Measurements from ENCODE around the gene CMTM2. TPM values are rescaled to one million over a fixed set of nuclear protein-coding genes. Genes with fewer than 3 reads are reported as not detected.
"Not testable (repeated sequence)": the region's sequence is repeated elsewhere in the genome, so short reads cannot be mapped to it uniquely, and the experiment has no call there.

The CMTM2 gene
- total RNA-seq, 1 donor from 2014 or later = 0.30 TPM

- no peak for DNase-seq (ENCODE audit: low spot score)
- Mint-ChIP-seq H3K27me3 (ENCODE audit: low read depth) (no peaks in the 10 kb centered on the region), H3K4me3 (ENCODE audit: low read depth) (no peak overlapping the region), H3K36me3 (ENCODE audit: low read depth) (peaks cover 1% of the 10 kb centered on the region), H3K27ac (no peak overlapping the region), H3K4me1 (ENCODE audit: low read depth) (peaks cover 3% of the 10 kb centered on the region), H3K9me3 (no peaks in the 10 kb centered on the region)
- intact Hi-C loops (cut with micrococcal nuclease) = no loop called here
Measured at GRCh38 chr16:66619534-66620428, 40.5 kb downstream of the CMTM2 start.

- DNase-seq (ENCODE audit: low spot score) = no peak
- Mint-ChIP-seq H3K36me3 (ENCODE audit: low read depth) (no peaks in the 10 kb centered on the region), H3K27me3 (ENCODE audit: low read depth) (no peaks in the 10 kb centered on the region), H3K9me3 (no peaks in the 10 kb centered on the region), H3K4me3 (ENCODE audit: low read depth) (no peak overlapping the region), H3K27ac (no peak overlapping the region), H3K4me1 (ENCODE audit: low read depth) (peaks cover 3% of the 10 kb centered on the region)
- intact Hi-C loops (cut with micrococcal nuclease) = no loop called here
Measured at GRCh38 chr16:66620429-66620795, 41.1 kb downstream of the CMTM2 start.

DNA sequence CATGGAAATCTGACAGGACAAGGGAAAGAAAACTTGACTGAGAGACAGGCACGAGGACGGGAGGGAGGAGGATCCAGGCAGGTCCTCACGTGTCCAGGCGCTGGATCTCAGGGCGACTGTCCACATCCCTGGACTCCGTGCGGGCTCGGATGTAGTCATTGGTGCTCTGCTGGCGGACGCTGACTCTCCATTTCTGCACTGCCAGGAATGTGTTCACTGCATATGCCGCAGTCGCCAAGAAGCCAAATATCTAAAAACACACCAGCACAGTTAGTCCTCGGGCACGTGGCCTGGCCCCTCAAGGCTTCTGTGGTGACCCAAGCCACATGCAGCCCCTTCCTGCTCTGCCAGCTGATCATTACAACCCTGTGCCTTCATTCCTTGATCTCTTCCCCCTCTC, 42.7 kb downstream of the CMTM2 start:
- H3K4me1 Mint-ChIP-seq (ENCODE audit: low read depth) = peaks cover 3% of the 10 kb centered on the region
- no peak for DNase-seq (ENCODE audit: low spot score)
- H3K36me3 Mint-ChIP-seq (ENCODE audit: low read depth) = no peaks in the 10 kb centered on the region
- no peaks in the 10 kb centered on the region for H3K9me3 Mint-ChIP-seq
- no peaks in the 10 kb centered on the region for H3K27me3 Mint-ChIP-seq (ENCODE audit: low read depth)
- intact Hi-C loops (cut with micrococcal nuclease) = no loop called here
- H3K4me3 Mint-ChIP-seq (ENCODE audit: low read depth) = no peak overlapping the region
- no peak overlapping the region for H3K27ac Mint-ChIP-seq

- no peaks in the 10 kb centered on the region for H3K36me3 Mint-ChIP-seq (ENCODE audit: low read depth)
- intact Hi-C loops (cut with micrococcal nuclease) = no loop called here
- H3K27me3 Mint-ChIP-seq (ENCODE audit: low read depth) = no peaks in the 10 kb centered on the region
- H3K27ac Mint-ChIP-seq = no peak overlapping the region
- H3K4me1 Mint-ChIP-seq (ENCODE audit: low read depth) = peaks cover 3% of the 10 kb centered on the region
- no peak for DNase-seq (ENCODE audit: low spot score)
- no peak overlapping the region for H3K4me3 Mint-ChIP-seq (ENCODE audit: low read depth)
- no peaks in the 10 kb centered on the region for H3K9me3 Mint-ChIP-seq
Measured at GRCh38 chr16:66622863-66623262, 43.6 kb downstream of the CMTM2 start.

- Mint-ChIP-seq H3K9me3 (no peaks in the 10 kb centered on the region), H3K36me3 (ENCODE audit: low read depth) (no peaks in the 10 kb centered on the region), H3K27ac (no peak overlapping the region), H3K4me3 (ENCODE audit: low read depth) (no peak overlapping the region), H3K4me1 (ENCODE audit: low read depth) (peaks cover 3% of the 10 kb centered on the region), H3K27me3 (ENCODE audit: low read depth) (no peaks in the 10 kb centered on the region)
- DNase-seq (ENCODE audit: low spot score) = no peak
- intact Hi-C loops (cut with micrococcal nuclease) = no loop called here
Measured at GRCh38 chr16:66623755-66624154, 44.5 kb downstream of the CMTM2 start.

DNA sequence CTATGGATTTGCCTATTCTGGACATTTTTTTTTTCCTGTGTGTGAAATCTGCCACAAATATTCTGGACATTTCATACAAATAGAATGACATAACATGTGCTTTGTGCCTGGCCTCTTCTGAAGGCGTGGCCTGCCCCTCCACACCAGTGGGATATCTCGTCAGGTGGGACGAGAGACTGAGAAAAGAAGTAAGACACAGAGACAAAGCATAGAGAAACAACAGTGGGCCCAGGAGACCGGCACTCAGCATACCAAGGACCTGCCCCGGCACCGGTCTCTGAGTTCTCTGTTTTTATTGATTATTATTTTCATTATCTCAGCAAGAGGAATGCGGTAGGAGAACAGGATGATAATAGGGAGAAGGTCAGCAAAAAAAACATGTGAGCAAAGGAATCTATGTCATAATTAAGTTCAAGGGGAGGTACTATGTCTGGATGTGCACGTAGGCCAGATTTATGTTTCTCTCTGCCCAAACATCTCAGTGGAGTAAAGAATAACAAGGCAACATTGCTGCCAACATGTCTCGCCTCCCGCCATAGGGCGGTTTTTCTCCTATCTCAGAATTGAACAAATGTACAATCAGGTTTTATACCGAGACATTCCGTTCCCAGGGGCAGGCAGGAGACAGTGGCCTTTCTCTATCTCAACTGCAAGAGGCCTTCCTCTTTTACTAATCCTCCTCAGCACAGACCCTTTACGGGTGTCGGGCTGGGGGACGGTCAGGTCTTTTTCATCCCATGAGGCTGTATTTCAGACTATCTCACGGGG, 48.5 kb downstream of the CMTM2 start:
- H3K27ac Mint-ChIP-seq; H3K27me3 Mint-ChIP-seq (ENCODE audit: low read depth); H3K9me3 Mint-ChIP-seq; H3K4me3 Mint-ChIP-seq (ENCODE audit: low read depth); H3K4me1 Mint-ChIP-seq (ENCODE audit: low read depth); DNase-seq (ENCODE audit: low spot score); intact Hi-C loops (cut with micrococcal nuclease); H3K36me3 Mint-ChIP-seq (ENCODE audit: low read depth): not testable (repeated sequence)

DNA sequence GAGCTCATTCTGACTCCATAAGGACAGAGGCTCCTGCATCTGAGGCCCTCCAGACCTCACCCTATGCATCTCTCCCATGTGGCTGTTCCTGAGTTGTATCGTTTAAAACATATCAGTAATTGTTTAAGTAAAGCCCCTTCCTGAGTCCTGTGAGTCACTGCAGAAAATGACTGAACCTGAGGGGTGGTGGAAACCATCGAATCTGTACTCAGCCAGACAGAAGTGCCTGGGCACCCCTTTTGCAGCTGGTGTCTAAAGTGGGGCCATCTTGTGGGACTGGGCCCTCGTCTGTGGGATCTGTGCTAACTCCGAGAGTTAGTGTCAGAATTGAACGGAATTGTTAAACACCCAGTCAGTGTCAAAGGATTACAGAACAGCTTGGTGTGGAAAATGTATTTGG, 50.6 kb downstream of the CMTM2 start:
- H3K27ac Mint-ChIP-seq = no peak overlapping the region
- H3K4me1 Mint-ChIP-seq (ENCODE audit: low read depth) = no peaks in the 10 kb centered on the region
- no peak for DNase-seq (ENCODE audit: low spot score)
- no peaks in the 10 kb centered on the region for H3K27me3 Mint-ChIP-seq (ENCODE audit: low read depth)
- H3K4me3 Mint-ChIP-seq (ENCODE audit: low read depth) = no peak overlapping the region
- H3K36me3 Mint-ChIP-seq (ENCODE audit: low read depth) = no peaks in the 10 kb centered on the region
- intact Hi-C loops (cut with micrococcal nuclease) = no loop called here
- H3K9me3 Mint-ChIP-seq = no peaks in the 10 kb centered on the region

- DNase-seq (ENCODE audit: low spot score); intact Hi-C loops (cut with micrococcal nuclease); H3K27me3 Mint-ChIP-seq (ENCODE audit: low read depth); H3K27ac Mint-ChIP-seq; H3K9me3 Mint-ChIP-seq; H3K36me3 Mint-ChIP-seq (ENCODE audit: low read depth); H3K4me1 Mint-ChIP-seq (ENCODE audit: low read depth); H3K4me3 Mint-ChIP-seq (ENCODE audit: low read depth): not testable (repeated sequence)
Measured at GRCh38 chr16:66630561-66631260, 51.4 kb downstream of the CMTM2 start.

DNA sequence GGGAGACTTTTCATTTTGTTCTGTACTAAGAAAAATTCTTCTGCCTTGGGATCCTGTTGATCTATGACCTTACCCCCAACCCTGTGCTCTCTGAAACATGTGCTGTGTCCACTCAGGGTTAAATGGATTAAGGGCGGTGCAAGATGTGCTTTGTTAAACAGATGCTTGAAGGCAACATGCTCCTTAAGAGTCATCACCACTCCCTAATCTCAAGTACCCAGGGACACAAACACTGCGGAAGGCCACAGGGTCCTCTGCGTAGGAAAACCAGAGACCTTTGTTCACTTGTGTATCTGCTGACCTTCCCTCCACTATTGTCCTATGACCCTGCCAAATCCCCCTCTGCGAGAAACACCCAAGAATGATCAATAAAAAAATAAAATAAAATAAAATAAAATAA, 52.3 kb downstream of the CMTM2 start:
- H3K4me3 Mint-ChIP-seq (ENCODE audit: low read depth); H3K36me3 Mint-ChIP-seq (ENCODE audit: low read depth); H3K27ac Mint-ChIP-seq; intact Hi-C loops (cut with micrococcal nuclease); H3K4me1 Mint-ChIP-seq (ENCODE audit: low read depth); H3K9me3 Mint-ChIP-seq; DNase-seq (ENCODE audit: low spot score); H3K27me3 Mint-ChIP-seq (ENCODE audit: low read depth): not testable (repeated sequence)

- H3K27ac Mint-ChIP-seq = no peak overlapping the region
- H3K9me3 Mint-ChIP-seq = no peaks in the 10 kb centered on the region
- H3K36me3 Mint-ChIP-seq (ENCODE audit: low read depth) = no peaks in the 10 kb centered on the region
- DNase-seq (ENCODE audit: low spot score) = no peak
- intact Hi-C loops (cut with micrococcal nuclease) = no loop called here
- H3K27me3 Mint-ChIP-seq (ENCODE audit: low read depth) = peaks cover 3% of the 10 kb centered on the region
- no peak overlapping the region for H3K4me3 Mint-ChIP-seq (ENCODE audit: low read depth)
- no peaks in the 10 kb centered on the region for H3K4me1 Mint-ChIP-seq (ENCODE audit: low read depth)
Measured at GRCh38 chr16:66634527-66635196, 55.4 kb downstream of the CMTM2 start.

DNA sequence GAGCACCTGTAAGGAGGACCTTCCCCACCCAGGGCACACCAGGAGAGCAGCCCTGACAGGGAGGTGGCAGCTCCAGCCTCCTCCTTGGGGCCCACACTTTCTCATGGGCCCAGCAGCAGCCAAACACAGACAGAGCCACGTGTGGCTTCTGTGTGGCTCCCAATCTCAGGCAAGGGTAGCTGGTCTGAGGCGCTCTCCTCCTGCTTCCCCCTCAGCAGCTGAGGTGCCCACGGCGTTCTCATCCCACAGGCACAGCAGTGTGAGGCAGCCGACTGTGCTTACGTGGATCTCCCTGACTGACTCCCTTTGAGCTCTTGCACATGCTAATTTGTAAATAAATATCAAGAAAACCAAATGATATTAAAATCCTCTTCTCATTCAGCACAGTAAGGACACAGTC, 56.1 kb downstream of the CMTM2 start:
- H3K27ac Mint-ChIP-seq = no peak overlapping the region
- no peaks in the 10 kb centered on the region for H3K4me1 Mint-ChIP-seq (ENCODE audit: low read depth)
- intact Hi-C loops (cut with micrococcal nuclease) = no loop called here
- no peak overlapping the region for H3K4me3 Mint-ChIP-seq (ENCODE audit: low read depth)
- peaks cover 5% of the 10 kb centered on the region for H3K27me3 Mint-ChIP-seq (ENCODE audit: low read depth)
- H3K36me3 Mint-ChIP-seq (ENCODE audit: low read depth) = no peaks in the 10 kb centered on the region
- no peak for DNase-seq (ENCODE audit: low spot score)
- H3K9me3 Mint-ChIP-seq = no peaks in the 10 kb centered on the region

- no peaks in the 10 kb centered on the region for H3K9me3 Mint-ChIP-seq
- no peak overlapping the region for H3K27ac Mint-ChIP-seq
- no peak overlapping the region for H3K4me3 Mint-ChIP-seq (ENCODE audit: low read depth)
- H3K4me1 Mint-ChIP-seq (ENCODE audit: low read depth) = no peaks in the 10 kb centered on the region
- H3K27me3 Mint-ChIP-seq (ENCODE audit: low read depth) = peaks cover 11% of the 10 kb centered on the region
- DNase-seq (ENCODE audit: low spot score) = no peak
- no peaks in the 10 kb centered on the region for H3K36me3 Mint-ChIP-seq (ENCODE audit: low read depth)
- intact Hi-C loops (cut with micrococcal nuclease) = no loop called here
Measured at GRCh38 chr16:66636199-66636598, 56.9 kb downstream of the CMTM2 start.
